Measurements from ENCODE around the gene ABLIM2. TPM values are rescaled to one million over a fixed set of nuclear protein-coding genes. Genes with fewer than 3 reads are reported as not detected.

The ABLIM2 gene
- 10 to 100 TPM; 12.4 to 14.4 TPM for polyA plus RNA-seq

- peak within 1 kb of the TSS; percentile 68 to 81 for H3K4me3 ChIP-seq (ENCODE audit: low read depth in 1 of 2, low read length in 2 of 2)
- H3K9me3 ChIP-seq (ENCODE audit: control insufficient read depth in 2 of 2, insufficient read depth in 1 of 2, low read depth in 1 of 2, low read length in 1 of 2), result no peaks in the 10 kb centered on the region
- WGBS, 2 donors, result 0 to 1% methylated on average over 91 to 96 of the region's 96 CpGs
- peaks cover 5 to 20% of the 10 kb centered on the region in 2 donors for H3K4me1 ChIP-seq (ENCODE audit: control insufficient read depth in 2 of 2, insufficient read depth in 2 of 2, low read length in 1 of 2)
- no peaks in the 10 kb centered on the region for H3K36me3 ChIP-seq (ENCODE audit: control insufficient read depth in 2 of 2, insufficient read depth in 2 of 2, low read length in 1 of 2)
- peak within 1 kb of the TSS; percentile 21 to 37 for H3K27ac ChIP-seq (ENCODE audit: low read depth in 2 of 2, low read length in 1 of 2)
- H3K27me3 ChIP-seq (ENCODE audit: control insufficient read depth in 1 of 2, insufficient read depth in 2 of 2, low read length in 2 of 2), result no peaks in the 10 kb centered on the region
Measured at GRCh38 chr4:8158710-8159536, at the start of gene ABLIM2. TSS of gene ABLIM2 (minus strand) at chr4:8158813. CDS start at chr4:8158689, 124 bp downstream.

- Histone ChIP-seq H3K9me3 (ENCODE audit: control insufficient read depth in 2 of 2, insufficient read depth in 1 of 2, low read depth in 1 of 2, low read length in 1 of 2) (no peaks in the 10 kb centered on the region), H3K27me3 (ENCODE audit: control insufficient read depth in 1 of 2, insufficient read depth in 2 of 2, low read length in 2 of 2) (no peaks in the 10 kb centered on the region), H3K4me1 (ENCODE audit: control insufficient read depth in 2 of 2, insufficient read depth in 2 of 2, low read length in 1 of 2) (peaks cover 0 to 5% of the 10 kb centered on the region in 2 donors), H3K4me3 (ENCODE audit: low read depth in 1 of 2, low read length in 2 of 2) (no peak overlapping the region), H3K27ac (ENCODE audit: low read depth in 2 of 2, low read length in 1 of 2) (no peak overlapping the region), H3K36me3 (ENCODE audit: control insufficient read depth in 2 of 2, insufficient read depth in 2 of 2, low read length in 1 of 2) (peaks cover 0 to 18% of the 10 kb centered on the region in 2 donors)
- 92 to 95% methylated on average over 6 of the region's 6 CpGs for WGBS, 2 donors
Measured at GRCh38 chr4:8207314-8207713, 48.7 kb upstream of the ABLIM2 start.

GRCh38 chr4:8205749-8206611 lies 47.4 kb upstream of the ABLIM2 start:
- 46 to 58% methylated on average over 25 to 26 of the region's 26 CpGs for WGBS, 2 donors
- H3K4me1 ChIP-seq (ENCODE audit: control insufficient read depth in 2 of 2, insufficient read depth in 2 of 2, low read length in 1 of 2), result peaks cover 0 to 11% of the 10 kb centered on the region in 2 donors
- H3K27ac ChIP-seq (ENCODE audit: low read depth in 2 of 2, low read length in 1 of 2), result peak overlapping the region in 1 of 2 donors; percentile 70
- H3K36me3 ChIP-seq (ENCODE audit: control insufficient read depth in 2 of 2, insufficient read depth in 2 of 2, low read length in 1 of 2), result peaks cover 0 to 18% of the 10 kb centered on the region in 2 donors
- no peak overlapping the region for H3K4me3 ChIP-seq (ENCODE audit: low read depth in 1 of 2, low read length in 2 of 2)
- H3K27me3 ChIP-seq (ENCODE audit: control insufficient read depth in 1 of 2, insufficient read depth in 2 of 2, low read length in 2 of 2), result no peaks in the 10 kb centered on the region
- H3K9me3 ChIP-seq (ENCODE audit: control insufficient read depth in 2 of 2, insufficient read depth in 1 of 2, low read depth in 1 of 2, low read length in 1 of 2), result no peaks in the 10 kb centered on the region

- Histone ChIP-seq H3K4me1 (ENCODE audit: control insufficient read depth in 2 of 2, insufficient read depth in 2 of 2, low read length in 1 of 2) (peaks cover 4 to 14% of the 10 kb centered on the region in 2 donors), H3K9me3 (ENCODE audit: control insufficient read depth in 2 of 2, insufficient read depth in 1 of 2, low read depth in 1 of 2, low read length in 1 of 2) (no peaks in the 10 kb centered on the region), H3K27ac (ENCODE audit: low read depth in 2 of 2, low read length in 1 of 2) (no peak overlapping the region), H3K27me3 (ENCODE audit: control insufficient read depth in 1 of 2, insufficient read depth in 2 of 2, low read length in 2 of 2) (no peaks in the 10 kb centered on the region), H3K36me3 (ENCODE audit: control insufficient read depth in 2 of 2, insufficient read depth in 2 of 2, low read length in 1 of 2) (peaks cover 0 to 18% of the 10 kb centered on the region in 2 donors), H3K4me3 (ENCODE audit: low read depth in 1 of 2, low read length in 2 of 2) (no peak overlapping the region)
- WGBS, 2 donors, result 75% methylated on average over 19 of the region's 19 CpGs
Measured at GRCh38 chr4:8205241-8205707, 46.7 kb upstream of the ABLIM2 start.

- Histone ChIP-seq H3K9me3 (ENCODE audit: control insufficient read depth in 2 of 2, insufficient read depth in 1 of 2, low read depth in 1 of 2, low read length in 1 of 2) (no peaks in the 10 kb centered on the region), H3K27me3 (ENCODE audit: control insufficient read depth in 1 of 2, insufficient read depth in 2 of 2, low read length in 2 of 2) (no peaks in the 10 kb centered on the region), H3K4me3 (ENCODE audit: low read depth in 1 of 2, low read length in 2 of 2) (no peak overlapping the region), H3K27ac (ENCODE audit: low read depth in 2 of 2, low read length in 1 of 2) (no peak overlapping the region), H3K36me3 (ENCODE audit: control insufficient read depth in 2 of 2, insufficient read depth in 2 of 2, low read length in 1 of 2) (peaks cover 0 to 14% of the 10 kb centered on the region in 2 donors), H3K4me1 (ENCODE audit: control insufficient read depth in 2 of 2, insufficient read depth in 2 of 2, low read length in 1 of 2) (peaks cover 7 to 20% of the 10 kb centered on the region in 2 donors)
- WGBS, 2 donors, result 92 to 93% methylated on average over 31 of the region's 31 CpGs
Measured at GRCh38 chr4:8204576-8205227, 46.1 kb upstream of the ABLIM2 start.

- H3K36me3 ChIP-seq (ENCODE audit: control insufficient read depth in 2 of 2, insufficient read depth in 2 of 2, low read length in 1 of 2), result peaks cover 0 to 8% of the 10 kb centered on the region in 2 donors
- H3K4me1 ChIP-seq (ENCODE audit: control insufficient read depth in 2 of 2, insufficient read depth in 2 of 2, low read length in 1 of 2), result peaks cover 7 to 24% of the 10 kb centered on the region in 2 donors
- WGBS, 2 donors, result 87 to 89% methylated on average over 10 of the region's 10 CpGs
- H3K27me3 ChIP-seq (ENCODE audit: control insufficient read depth in 1 of 2, insufficient read depth in 2 of 2, low read length in 2 of 2), result no peaks in the 10 kb centered on the region
- no peak overlapping the region for H3K27ac ChIP-seq (ENCODE audit: low read depth in 2 of 2, low read length in 1 of 2)
- no peak overlapping the region for H3K4me3 ChIP-seq (ENCODE audit: low read depth in 1 of 2, low read length in 2 of 2)
- H3K9me3 ChIP-seq (ENCODE audit: control insufficient read depth in 2 of 2, insufficient read depth in 1 of 2, low read depth in 1 of 2, low read length in 1 of 2), result no peaks in the 10 kb centered on the region
Measured at GRCh38 chr4:8203817-8204216, 45.2 kb upstream of the ABLIM2 start.

- Histone ChIP-seq H3K4me1 (ENCODE audit: control insufficient read depth in 2 of 2, insufficient read depth in 2 of 2, low read length in 1 of 2) (peaks cover 7 to 30% of the 10 kb centered on the region in 2 donors), H3K27me3 (ENCODE audit: control insufficient read depth in 1 of 2, insufficient read depth in 2 of 2, low read length in 2 of 2) (no peaks in the 10 kb centered on the region), H3K9me3 (ENCODE audit: control insufficient read depth in 2 of 2, insufficient read depth in 1 of 2, low read depth in 1 of 2, low read length in 1 of 2) (no peaks in the 10 kb centered on the region), H3K36me3 (ENCODE audit: control insufficient read depth in 2 of 2, insufficient read depth in 2 of 2, low read length in 1 of 2) (peaks cover 0 to 8% of the 10 kb centered on the region in 2 donors), H3K4me3 (ENCODE audit: low read depth in 1 of 2, low read length in 2 of 2) (no peak overlapping the region), H3K27ac (ENCODE audit: low read depth in 2 of 2, low read length in 1 of 2) (no peak overlapping the region)
- 86 to 94% methylated on average over 7 of the region's 7 CpGs for WGBS, 2 donors
Measured at GRCh38 chr4:8203052-8203401, 44.4 kb upstream of the ABLIM2 start.

- Histone ChIP-seq H3K9me3 (ENCODE audit: control insufficient read depth in 2 of 2, insufficient read depth in 1 of 2, low read depth in 1 of 2, low read length in 1 of 2) (no peaks in the 10 kb centered on the region), H3K4me3 (ENCODE audit: low read depth in 1 of 2, low read length in 2 of 2) (no peak overlapping the region), H3K27me3 (ENCODE audit: control insufficient read depth in 1 of 2, insufficient read depth in 2 of 2, low read length in 2 of 2) (no peaks in the 10 kb centered on the region), H3K36me3 (ENCODE audit: control insufficient read depth in 2 of 2, insufficient read depth in 2 of 2, low read length in 1 of 2) (peaks cover 0 to 4% of the 10 kb centered on the region in 2 donors), H3K4me1 (ENCODE audit: control insufficient read depth in 2 of 2, insufficient read depth in 2 of 2, low read length in 1 of 2) (peaks cover 12 to 34% of the 10 kb centered on the region in 2 donors), H3K27ac (ENCODE audit: low read depth in 2 of 2, low read length in 1 of 2) (no peak overlapping the region)
- WGBS, 2 donors, result 83 to 85% methylated on average over 21 of the region's 21 CpGs
Measured at GRCh38 chr4:8202108-8203051, 43.8 kb upstream of the ABLIM2 start.

Measured in esophagus (tissue), 2 donors.